ENCODE results near the gene SMIM13.
"Not testable (repeated sequence)": the region's sequence is repeated elsewhere in the genome, so short reads cannot be mapped to it uniquely, and the experiment has no call there.

Gene SMIM13

DNA sequence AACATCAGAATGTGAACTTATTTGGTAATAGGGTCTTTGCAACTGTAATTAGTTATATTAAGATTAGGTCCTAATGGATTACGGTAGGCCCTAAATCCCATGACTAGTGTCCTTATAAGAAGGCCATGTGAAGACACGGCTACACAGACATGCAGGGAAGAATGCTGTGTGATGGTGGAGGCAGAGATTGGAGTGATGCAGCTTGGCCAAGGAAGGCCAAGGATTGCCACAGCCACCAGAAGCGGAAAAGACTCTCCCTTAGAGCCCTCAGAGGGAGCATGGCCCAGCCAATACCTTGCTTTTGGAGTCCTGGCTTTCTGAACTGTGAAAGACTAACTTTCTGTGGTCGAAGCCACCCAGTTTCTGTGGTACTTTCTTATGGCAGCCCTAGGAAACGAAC is 9.7 kb upstream of the SMIM13 start:
- Histone ChIP-seq H2AFZ (ENCODE audit: low read depth) (no peak overlapping the region), H3K4me3 (IDR thresholded peaks at IDR 0.05; ENCODE audit: insufficient read depth, low read depth, low read length) (no peak overlapping the region), H3K36me3 (ENCODE audit: insufficient read depth) (no peaks in the 10 kb centered on the region), H3K4me1 (ENCODE audit: low read depth, poor library complexity, severe bottlenecking) (no peaks in the 10 kb centered on the region), H3K9ac (no peak overlapping the region), H3K79me2 (ENCODE audit: insufficient read depth, low read depth) (no peaks in the 10 kb centered on the region), H3K27ac (no peak overlapping the region), H4K20me1 (ENCODE audit: insufficient read depth) (no peaks in the 10 kb centered on the region), H3K27me3 (ENCODE audit: insufficient read depth, low read depth) (no peaks in the 10 kb centered on the region), H3K4me2 (no peak overlapping the region)
- TF ChIP-seq, protein P1, sequence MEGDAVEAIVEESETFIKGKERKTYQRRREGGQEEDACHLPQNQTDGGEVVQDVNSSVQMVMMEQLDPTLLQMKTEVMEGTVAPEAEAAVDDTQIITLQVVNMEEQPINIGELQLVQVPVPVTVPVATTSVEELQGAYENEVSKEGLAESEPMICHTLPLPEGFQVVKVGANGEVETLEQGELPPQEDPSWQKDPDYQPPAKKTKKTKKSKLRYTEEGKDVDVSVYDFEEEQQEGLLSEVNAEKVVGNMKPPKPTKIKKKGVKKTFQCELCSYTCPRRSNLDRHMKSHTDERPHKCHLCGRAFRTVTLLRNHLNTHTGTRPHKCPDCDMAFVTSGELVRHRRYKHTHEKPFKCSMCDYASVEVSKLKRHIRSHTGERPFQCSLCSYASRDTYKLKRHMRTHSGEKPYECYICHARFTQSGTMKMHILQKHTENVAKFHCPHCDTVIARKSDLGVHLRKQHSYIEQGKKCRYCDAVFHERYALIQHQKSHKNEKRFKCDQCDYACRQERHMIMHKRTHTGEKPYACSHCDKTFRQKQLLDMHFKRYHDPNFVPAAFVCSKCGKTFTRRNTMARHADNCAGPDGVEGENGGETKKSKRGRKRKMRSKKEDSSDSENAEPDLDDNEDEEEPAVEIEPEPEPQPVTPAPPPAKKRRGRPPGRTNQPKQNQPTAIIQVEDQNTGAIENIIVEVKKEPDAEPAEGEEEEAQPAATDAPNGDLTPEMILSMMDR (conservative IDR thresholded peaks at IDR 0.05; ENCODE audit: low read depth, low read length), result no peak

- H3K4me3 ChIP-seq (IDR thresholded peaks at IDR 0.05; ENCODE audit: insufficient read depth, low read depth, low read length), result no peak overlapping the region
- no peak overlapping the region for H2AFZ ChIP-seq (ENCODE audit: low read depth)
- H3K4me1 ChIP-seq (ENCODE audit: low read depth, poor library complexity, severe bottlenecking), result no peaks in the 10 kb centered on the region
- no peaks in the 10 kb centered on the region for H3K27me3 ChIP-seq (ENCODE audit: insufficient read depth, low read depth)
- H3K79me2 ChIP-seq (ENCODE audit: insufficient read depth, low read depth), result no peaks in the 10 kb centered on the region
- no peak overlapping the region for H3K9ac ChIP-seq
- no peak overlapping the region for H3K4me2 ChIP-seq
- H3K36me3 ChIP-seq (ENCODE audit: insufficient read depth), result no peaks in the 10 kb centered on the region
- TF ChIP-seq, protein P1 (conservative IDR thresholded peaks at IDR 0.05; ENCODE audit: low read depth, low read length), result no peak
- no peak overlapping the region for H3K27ac ChIP-seq
- H4K20me1 ChIP-seq (ENCODE audit: insufficient read depth), result no peaks in the 10 kb centered on the region
Observed at GRCh38 chr6:11085758-11086435, 7.7 kb upstream of the SMIM13 start.

DNA sequence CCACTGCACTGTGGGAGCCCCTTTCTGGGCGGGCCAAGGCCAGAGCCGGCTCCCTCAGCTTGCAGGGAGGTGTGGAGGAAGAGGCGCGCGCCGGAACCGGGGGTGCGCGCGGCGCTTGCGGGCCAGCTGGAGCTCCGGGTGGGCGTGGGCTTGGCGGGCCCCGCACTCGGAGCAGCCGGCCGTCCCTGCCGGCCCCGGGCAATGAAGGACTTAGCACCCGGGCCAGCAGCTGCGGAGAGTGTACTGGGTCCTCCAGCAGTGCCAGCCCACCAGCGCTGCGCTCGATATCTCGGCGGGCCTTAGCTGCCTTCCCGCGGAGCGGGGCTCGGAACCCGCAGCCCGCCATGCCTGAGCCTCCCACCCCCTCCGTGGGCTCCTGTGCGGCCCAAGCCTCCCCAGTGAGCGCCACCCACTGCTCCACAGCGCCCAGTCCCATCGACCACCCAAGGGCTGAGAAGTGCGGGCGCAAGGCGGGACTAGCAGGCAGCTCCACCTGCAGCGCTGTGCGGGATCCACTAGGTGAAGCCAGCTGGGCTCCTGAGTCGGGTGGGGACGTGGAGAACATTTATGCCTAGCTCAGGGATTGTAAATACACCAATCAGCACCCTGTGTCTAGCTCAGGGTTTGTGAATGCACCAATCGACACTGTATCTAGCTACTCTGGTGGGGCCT is 6.4 kb upstream of the SMIM13 start:
- H4K20me1 ChIP-seq (ENCODE audit: insufficient read depth); H3K9ac ChIP-seq; H2AFZ ChIP-seq (ENCODE audit: low read depth); H3K79me2 ChIP-seq (ENCODE audit: insufficient read depth, low read depth); H3K4me3 ChIP-seq (IDR thresholded peaks at IDR 0.05; ENCODE audit: insufficient read depth, low read depth, low read length); H3K36me3 ChIP-seq (ENCODE audit: insufficient read depth); H3K27ac ChIP-seq; H3K27me3 ChIP-seq (ENCODE audit: insufficient read depth, low read depth); H3K4me2 ChIP-seq: not testable (repeated sequence)
- H3K4me1 ChIP-seq (ENCODE audit: low read depth, poor library complexity, severe bottlenecking), result peaks cover 13% of the 10 kb centered on the region

DNA sequence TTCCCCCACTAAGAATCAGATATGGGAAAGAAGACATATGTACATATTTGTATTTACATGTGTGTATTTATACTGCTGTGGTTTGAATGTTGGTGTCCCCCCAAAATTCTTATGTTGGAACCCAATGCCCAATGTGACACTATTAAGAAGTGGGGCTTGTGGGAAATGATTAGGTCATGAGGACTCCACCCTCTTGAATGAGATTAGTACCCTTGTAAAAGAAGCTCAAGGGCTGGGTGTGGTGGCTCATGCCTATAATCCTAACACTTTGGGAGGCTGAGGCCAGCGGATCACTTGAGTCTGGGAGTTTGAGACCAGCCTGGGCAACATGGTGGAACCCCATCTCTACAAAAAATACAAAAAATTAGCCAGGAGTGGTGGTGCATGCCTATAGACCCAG is 3.9 kb upstream of the SMIM13 start:
- Histone ChIP-seq H3K27me3 (ENCODE audit: insufficient read depth, low read depth) (no peaks in the 10 kb centered on the region), H3K79me2 (ENCODE audit: insufficient read depth, low read depth) (peaks cover 3% of the 10 kb centered on the region), H3K36me3 (ENCODE audit: insufficient read depth) (no peaks in the 10 kb centered on the region), H3K9ac (no peak overlapping the region), H3K4me1 (ENCODE audit: low read depth, poor library complexity, severe bottlenecking) (peaks cover 19% of the 10 kb centered on the region), H3K4me2 (no peak overlapping the region), H4K20me1 (ENCODE audit: insufficient read depth) (no peaks in the 10 kb centered on the region), H3K4me3 (IDR thresholded peaks at IDR 0.05; ENCODE audit: insufficient read depth, low read depth, low read length) (no peak overlapping the region), H2AFZ (ENCODE audit: low read depth) (no peak overlapping the region), H3K27ac (no peak overlapping the region)
- TF ChIP-seq, protein P1 (conservative IDR thresholded peaks at IDR 0.05; ENCODE audit: low read depth, low read length), result no peak

GRCh38 chr6:11091141-11091540 is 2.5 kb upstream of the SMIM13 start:
- not testable (repeated sequence) for H3K27ac ChIP-seq; H3K9ac ChIP-seq; H4K20me1 ChIP-seq (ENCODE audit: insufficient read depth); H3K4me2 ChIP-seq; H3K4me3 ChIP-seq (IDR thresholded peaks at IDR 0.05; ENCODE audit: insufficient read depth, low read depth, low read length); H3K36me3 ChIP-seq (ENCODE audit: insufficient read depth); H2AFZ ChIP-seq (ENCODE audit: low read depth); H3K27me3 ChIP-seq (ENCODE audit: insufficient read depth, low read depth)
- Histone ChIP-seq H3K79me2 (ENCODE audit: insufficient read depth, low read depth) (peaks cover 17% of the 10 kb centered on the region), H3K4me1 (ENCODE audit: low read depth, poor library complexity, severe bottlenecking) (peaks cover 27% of the 10 kb centered on the region)
